ENCODE measurements around the gene CEACAM21. TPM values are rescaled to one million over a fixed set of nuclear protein-coding genes. Genes with fewer than 3 reads are reported as not detected.

The CEACAM21 gene
- total RNA-seq, 2 experiments from 2014 or later, result 54.6 to 57.1 TPM

Other genes with a start within 250 kb of the CEACAM21 start
- 100 to 1,000 TPM; 171 to 179 TPM for gene TGFB1, start 222.2 kb upstream of the CEACAM21 start, total RNA-seq
- 1 to 10 TPM; 8.2 to 9.3 TPM for gene B9D2, start 212.0 kb upstream of the CEACAM21 start, total RNA-seq
- 1 to 10 TPM; 4.8 to 6.0 TPM for gene TMEM91, start 199.6 kb upstream of the CEACAM21 start, total RNA-seq
- gene EXOSC5, start 178.8 kb upstream of the CEACAM21 start, total RNA-seq, result 10 to 100 TPM; 24.4 to 36.0 TPM
- 10 to 100 TPM; 18.7 to 20.1 TPM for gene BCKDHA, start 178.3 kb upstream of the CEACAM21 start, total RNA-seq
- 1 to 10 TPM; 3.2 TPM for gene B3GNT8, start 148.8 kb upstream of the CEACAM21 start, total RNA-seq
- 10 to 100 TPM; 43.2 to 56.5 TPM for gene DMAC2, start 136.3 kb upstream of the CEACAM21 start, total RNA-seq
- not detected for gene ERICH4, start 133.0 kb upstream of the CEACAM21 start, total RNA-seq
- not detected for gene CEACAM4, start 50.9 kb downstream of the CEACAM21 start, total RNA-seq
- not detected for gene CEACAM7, start 112.1 kb downstream of the CEACAM21 start, total RNA-seq
- gene CEACAM5, start 132.5 kb downstream of the CEACAM21 start, total RNA-seq, result not detected
- gene CEACAM6, start 179.4 kb downstream of the CEACAM21 start, total RNA-seq, result not detected
- not detected for gene CEACAM3, start 220.4 kb downstream of the CEACAM21 start, total RNA-seq